HG02852 (cell line): ENCODE data around the gene ELSPBP1.
"Not testable (repeated sequence)": the region's sequence is repeated elsewhere in the genome, so short reads cannot be mapped to it uniquely, and the experiment has no call there.

Experiments used
- ATAC-seq: cut with Tn5 transposase; IDR thresholded peaks from one replicate; pipeline ENCODE4 v1.9.1; 2021; ENCODE audit warnings: mild to moderate bottlenecking, moderate library complexity; ENCODE audit not compliant: unreplicated experiment

Gene ELSPBP1

DNA sequence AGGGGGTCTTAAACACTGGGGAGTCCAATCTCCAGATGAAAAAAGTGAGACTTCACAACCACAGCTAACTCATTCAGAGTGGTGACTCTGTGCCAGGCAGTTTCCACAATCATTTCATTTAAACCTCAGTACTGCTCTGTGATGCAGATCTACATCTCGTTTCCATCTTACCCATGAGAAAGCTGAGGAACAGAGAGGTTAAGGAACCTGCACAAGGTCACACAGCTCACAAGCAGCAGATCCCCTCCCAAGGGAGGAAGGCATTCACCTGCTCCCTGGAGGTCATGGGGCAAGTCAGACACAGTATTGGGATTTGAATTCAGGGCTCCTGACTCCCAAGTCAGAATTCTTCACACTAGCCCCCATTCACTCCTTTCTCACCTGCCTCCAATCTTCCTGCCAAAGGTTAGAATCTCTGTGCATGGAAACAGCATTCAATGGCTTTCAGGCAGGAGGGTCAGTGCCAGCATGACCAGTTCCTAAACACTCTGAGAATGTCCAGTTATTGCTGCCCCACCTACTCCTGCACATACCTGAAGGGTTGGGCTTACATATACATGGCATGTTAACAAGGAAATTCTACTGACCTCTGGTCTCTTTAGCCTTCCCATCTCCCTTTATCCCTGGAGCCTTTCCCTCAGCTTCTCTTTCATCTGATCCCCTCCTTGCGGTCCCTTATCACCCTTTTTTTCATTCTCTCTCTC, 47.6 kb downstream of the ELSPBP1 start:
- ATAC-seq, result no peak

DNA sequence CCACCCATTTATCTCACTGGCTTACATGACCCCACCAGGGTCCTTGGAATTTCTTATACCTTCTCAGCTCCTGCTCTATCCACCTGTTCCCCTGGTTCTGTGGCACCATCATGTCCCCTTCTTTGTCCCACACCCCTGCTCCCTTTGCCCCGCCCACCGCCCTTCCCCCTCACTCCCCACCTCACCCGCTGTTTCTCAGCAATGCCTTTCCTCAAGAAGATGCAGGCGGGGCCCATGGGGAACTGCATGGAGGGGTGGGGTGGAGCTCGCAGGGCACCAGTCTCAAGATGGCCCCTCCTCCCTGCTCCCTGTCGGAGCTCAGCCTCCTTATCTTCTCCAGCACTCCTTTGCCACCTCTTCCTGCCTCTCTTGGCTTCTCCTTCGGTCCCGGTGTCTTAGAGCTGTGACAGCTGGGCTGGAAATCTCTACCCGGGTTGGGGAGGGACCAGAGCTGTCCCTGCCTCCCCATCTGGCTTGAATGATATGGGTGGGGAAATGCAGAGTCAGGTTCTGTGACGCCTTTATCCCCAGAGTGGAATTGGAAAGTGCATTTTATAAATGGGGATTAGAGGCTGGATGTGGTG, 49.3 kb downstream of the ELSPBP1 start, which contains the start of gene CABP5:
Gene CABP5, minus strand, starts transcription at position 405 of the 584 bp plus-strand sequence. Its CDS starts 157 bp downstream, at position 248.
- ATAC-seq, result no peak

- ATAC-seq, result no peak
Observed at GRCh38 chr19:48044561-48044960, 50.1 kb downstream of the ELSPBP1 start.

- no peak for ATAC-seq
Observed at GRCh38 chr19:48051335-48052033, 57.1 kb downstream of the ELSPBP1 start.

DNA sequence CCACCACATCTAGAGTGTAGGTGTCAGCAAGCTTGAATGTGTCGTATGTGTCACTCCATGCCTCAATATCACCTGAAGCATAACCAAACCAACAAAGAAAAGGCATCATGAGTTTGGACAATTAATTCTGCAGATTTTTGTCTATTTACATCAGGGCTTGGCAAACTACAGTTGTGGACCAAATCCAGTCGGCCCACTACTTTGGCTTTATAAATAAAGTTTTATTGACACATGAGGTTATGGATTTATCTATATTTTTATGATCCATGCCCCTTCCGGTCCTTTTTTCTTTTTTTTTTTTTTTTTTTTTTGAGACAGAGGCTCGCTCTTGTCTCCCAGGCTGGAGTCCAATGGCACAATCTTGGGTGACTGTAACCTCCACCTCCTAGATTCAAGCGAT, 58.6 kb downstream of the ELSPBP1 start:
- ATAC-seq, result no peak

DNA sequence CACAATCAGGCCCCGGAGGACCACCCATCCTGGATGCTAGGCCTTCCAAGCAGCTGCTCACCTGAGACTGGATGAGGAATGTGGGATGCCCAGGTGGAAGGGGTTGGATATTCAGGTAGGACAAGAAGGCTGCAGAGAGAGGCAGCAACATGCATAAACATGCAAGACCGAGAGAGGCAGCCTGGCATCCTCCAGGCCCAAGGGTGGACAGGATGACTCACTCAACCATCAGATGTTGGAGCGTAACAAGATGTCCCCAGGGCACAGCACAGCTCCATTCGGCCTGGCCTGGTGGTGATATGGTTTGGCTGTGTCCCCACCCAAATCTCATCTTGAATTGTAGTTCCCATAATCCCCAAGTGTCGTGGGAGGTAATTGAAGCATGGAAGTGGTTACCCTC, 59.4 kb downstream of the ELSPBP1 start:
- ATAC-seq, result no peak

GRCh38 chr19:48059331-48059730, 64.9 kb downstream of the ELSPBP1 start:
- no peak for ATAC-seq

- no peak for ATAC-seq
Observed at GRCh38 chr19:48060381-48060780, 65.9 kb downstream of the ELSPBP1 start.

DNA sequence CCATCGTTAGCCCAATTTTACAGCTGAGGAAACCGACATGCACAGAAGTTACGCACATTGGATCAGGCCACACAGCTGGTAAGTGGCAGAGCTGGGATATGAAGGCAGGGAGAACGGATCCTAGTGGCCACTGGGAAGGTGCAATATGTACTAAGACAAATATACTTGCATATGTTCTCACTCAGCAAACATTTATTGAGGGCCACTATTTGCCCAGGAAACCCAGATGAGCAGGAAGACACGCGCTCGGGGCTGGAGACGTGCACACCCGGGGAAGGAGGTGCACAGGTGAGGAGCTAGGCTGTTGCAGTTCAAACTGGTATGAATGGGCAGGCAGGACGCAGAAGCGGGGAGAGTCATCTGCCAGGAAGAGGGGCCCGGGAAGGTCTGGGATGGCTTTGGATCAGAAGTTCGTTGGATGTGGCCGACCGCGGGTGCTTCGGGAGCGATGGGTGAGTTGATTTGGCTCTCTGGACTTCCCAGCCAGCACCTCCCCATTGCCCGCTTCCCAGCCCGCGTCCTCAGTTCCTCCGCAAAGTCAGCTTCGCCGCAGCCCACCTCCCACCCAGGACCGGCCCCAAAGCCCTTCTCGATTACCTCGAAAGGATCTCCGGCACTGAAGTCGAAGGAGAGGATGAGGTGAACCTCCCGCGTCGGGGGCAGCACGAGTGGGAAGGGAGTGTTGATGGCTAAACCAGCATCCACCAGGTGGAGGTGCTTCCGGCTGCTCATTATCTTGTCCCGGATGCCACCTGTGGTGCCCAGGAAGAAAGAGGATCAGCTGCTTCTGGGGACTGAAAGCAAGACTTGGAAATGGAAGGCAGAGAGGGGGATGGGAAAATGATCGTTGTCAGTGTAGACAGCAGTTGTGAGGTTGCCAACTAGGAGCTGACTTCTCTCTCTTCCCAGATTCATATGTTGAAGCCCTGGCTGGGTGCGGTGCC, 67.2 kb downstream of the ELSPBP1 start:
- no peak for ATAC-seq

DNA sequence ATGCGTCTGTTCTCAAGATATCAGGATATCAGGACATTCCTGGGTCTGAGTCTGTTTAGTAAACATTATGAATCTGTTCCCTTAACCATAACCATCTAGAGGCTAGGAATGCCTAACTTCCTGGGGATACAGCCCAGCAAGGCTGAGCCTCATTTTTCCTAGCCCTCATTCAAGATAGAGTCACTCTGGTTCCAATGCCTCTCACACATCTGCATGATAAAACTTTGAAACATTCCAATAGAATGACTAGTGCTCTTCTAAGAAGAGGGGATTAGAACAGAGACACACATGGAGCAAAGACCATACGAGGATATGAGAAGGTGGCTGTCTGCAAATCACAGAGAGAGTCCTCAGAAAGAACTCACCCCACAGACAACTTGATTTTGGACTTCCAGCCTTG, 70.1 kb downstream of the ELSPBP1 start:
- no peak for ATAC-seq

DNA sequence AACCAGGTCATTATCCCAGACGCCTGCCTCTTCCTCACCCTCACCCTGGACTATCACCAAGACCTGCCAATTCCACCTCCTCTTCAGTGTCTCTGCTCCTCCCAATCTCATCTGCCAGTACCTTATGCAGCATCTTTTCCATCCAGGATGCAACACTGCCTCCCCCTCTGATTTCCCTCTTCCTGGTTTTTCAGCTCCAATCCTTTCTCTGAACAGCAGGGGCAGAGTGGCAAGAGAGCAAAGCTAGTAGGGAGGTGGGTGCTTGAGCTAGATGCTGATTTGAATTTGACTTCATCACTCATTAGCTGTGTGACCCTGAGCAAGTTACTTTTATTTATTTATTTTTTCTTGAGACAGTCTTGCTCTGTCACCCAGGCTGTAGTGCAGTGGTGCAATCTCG, 75.0 kb downstream of the ELSPBP1 start:
- ATAC-seq, result no peak

- not testable (repeated sequence) for ATAC-seq
Observed at GRCh38 chr19:48070177-48070769, 75.8 kb downstream of the ELSPBP1 start.
